Tibial artery (tissue), 4 donors: Measurements from ENCODE around the gene PPP2R5B.

Source experiments
- DNase-seq, 2 donors: peaks; one replicate each; pipeline ENCODE4 v3.0.0-alpha.2; 2019
- H3K27ac ChIP-seq, 2 donors: fragments of 200-600 bp; sonication (generic) in 1 of 2; 1 replicate in 1 of 2; 2 replicates in 1 of 2; pipeline ENCODE4 v1.5.1; 2018 to 2019; ENCODE audit warnings: mild to moderate bottlenecking in 1 of 2
- H3K27me3 ChIP-seq, 2 donors: fragments of 200-600 bp; sonication (generic) in 1 of 2; one replicate each; pipeline versions ENCODE4 v1.5.1 to v1.6.0; 2016 to 2019
- H3K36me3 ChIP-seq, 3 donors: fragments of 200-600 bp; sonication (generic) in 2 of 3; one replicate each; pipeline ENCODE4 v1.5.1; 2016 to 2019; ENCODE audit warnings: mild to moderate bottlenecking in 2 of 3
- H3K4me1 ChIP-seq, 4 donors: fragments of 200-600 bp; sonication (generic) in 2 of 4; 1 replicate in 3 of 4; 2 replicates in 1 of 4; pipeline ENCODE4 v1.5.1; 2016 to 2019
- H3K4me3 ChIP-seq, 2 donors: fragments of 200-600 bp; sonication (generic) in 1 of 2; 1 replicate in 1 of 2; 2 replicates in 1 of 2; pipeline ENCODE4 v1.5.1; 2018 to 2019; ENCODE audit warnings: mild to moderate bottlenecking in 2 of 2
- H3K9me3 ChIP-seq, 3 donors: fragments of 200-600 bp; sonication (generic) in 1 of 3; one replicate each; pipeline ENCODE4 v1.5.1; 2016 to 2019
- CTCF ChIP-seq, 2 experiments: fragments of 200-600 bp in 1 of 2; fragments of 450-650 bp in 1 of 2; IDR thresholded peaks; one replicate each; pipeline ENCODE4 v1.5.1; 2017 to 2019; ENCODE audit warnings: antibody characterized with exemption in 2 of 2, mild to moderate bottlenecking in 1 of 2, moderate library complexity in 1 of 2
- intact Hi-C: fragments of 100-400 bp; cut with DNase I; formaldehyde crosslinking; loops from one replicate; pipeline ENCODE4 v1.15.0; 2023; ENCODE audit warnings: low total_unique reads

PPP2R5B gene

GRCh38 chr11:64877390-64878222 lies 46.9 kb upstream of the PPP2R5B start:
- Histone ChIP-seq H3K27me3 (no peaks in the 10 kb centered on the region), H3K27ac (peak overlapping the region; percentile 81 to 97), H3K36me3 (peaks cover 9 to 23% (median 15%) of the 10 kb centered on the region in 3 donors), H3K9me3 (no peaks in the 10 kb centered on the region), H3K4me1 (peaks cover 0 to 75% (median 51%) of the 10 kb centered on the region in 4 donors), H3K4me3 (peak overlapping the region; percentile 66 to 71)
- intact Hi-C loops: no loop called here
- no peak for TF ChIP-seq CTCF (IDR thresholded peaks at IDR 0.05)
- no peak for DNase-seq

GRCh38 chr11:64878223-64878493 lies 46.3 kb upstream of the PPP2R5B start:
- Histone ChIP-seq H3K27me3 (no peaks in the 10 kb centered on the region), H3K4me3 (peak overlapping the region; percentile 66 to 71), H3K9me3 (no peaks in the 10 kb centered on the region), H3K36me3 (peaks cover 5 to 18% (median 11%) of the 10 kb centered on the region in 3 donors), H3K27ac (peak overlapping the region; percentile 81 to 97), H3K4me1 (peaks cover 0 to 75% (median 51%) of the 10 kb centered on the region in 4 donors)
- intact Hi-C loops: no loop called here
- no peak for DNase-seq
- no peak for TF ChIP-seq CTCF (IDR thresholded peaks at IDR 0.05)

- Histone ChIP-seq H3K4me3 (peak within 1 kb of the TSS; percentile 66 to 71), H3K27me3 (no peaks in the 10 kb centered on the region), H3K9me3 (no peaks in the 10 kb centered on the region), H3K27ac (peak within 1 kb of the TSS; percentile 81 to 97), H3K36me3 (peaks cover 0 to 12% (median 6%) of the 10 kb centered on the region in 3 donors), H3K4me1 (peaks cover 0 to 75% (median 47%) of the 10 kb centered on the region in 4 donors)
- TF ChIP-seq CTCF (IDR thresholded peaks at IDR 0.05): peak; percentile 37 to 49
- peak; percentile 98 to 99 for DNase-seq
- intact Hi-C loops: no loop called here
Measured at GRCh38 chr11:64878494-64879243, 45.8 kb upstream of the PPP2R5B start, which contains the start of gene EHD1. EHD1 (minus strand) TSS chr11:64878621; CDS start chr11:64878464, 157 bp downstream.

- TF ChIP-seq CTCF (IDR thresholded peaks at IDR 0.05): no peak
- intact Hi-C loops: no loop called here
- Histone ChIP-seq H3K9me3 (no peaks in the 10 kb centered on the region), H3K4me3 (peak overlapping the region; percentile 66 to 71), H3K4me1 (peaks cover 0 to 74% (median 45%) of the 10 kb centered on the region in 4 donors), H3K27ac (peak overlapping the region; percentile 81 to 97), H3K27me3 (no peaks in the 10 kb centered on the region), H3K36me3 (peaks cover 0 to 5% (median 0%) of the 10 kb centered on the region in 3 donors)
- peak in 1 of 2 donors; percentile 76 for DNase-seq
Measured at GRCh38 chr11:64879244-64879900, 45.1 kb upstream of the PPP2R5B start.

GRCh38 chr11:64880240-64881001 lies 44.1 kb upstream of the PPP2R5B start:
- peak in 1 of 2 donors; percentile 68 for DNase-seq
- Histone ChIP-seq H3K27me3 (no peaks in the 10 kb centered on the region), H3K4me3 (no peak overlapping the region), H3K4me1 (peaks cover 0 to 64% (median 35%) of the 10 kb centered on the region in 4 donors), H3K27ac (peak overlapping the region; percentile 8 to 97), H3K36me3 (no peaks in the 10 kb centered on the region), H3K9me3 (no peaks in the 10 kb centered on the region)
- TF ChIP-seq CTCF (IDR thresholded peaks at IDR 0.05): no peak
- intact Hi-C loops: no loop called here
